ENCODE measurements around the gene SAMD4B. TPM values are rescaled to one million over a fixed set of nuclear protein-coding genes. Genes with fewer than 3 reads are reported as not detected.
"Not testable (repeated sequence)": the region's sequence is repeated elsewhere in the genome, so short reads cannot be mapped to it uniquely, and the experiment has no call there.

Gene SAMD4B
- total RNA-seq, 1 donor from 2014 or later = 100 TPM

DNA sequence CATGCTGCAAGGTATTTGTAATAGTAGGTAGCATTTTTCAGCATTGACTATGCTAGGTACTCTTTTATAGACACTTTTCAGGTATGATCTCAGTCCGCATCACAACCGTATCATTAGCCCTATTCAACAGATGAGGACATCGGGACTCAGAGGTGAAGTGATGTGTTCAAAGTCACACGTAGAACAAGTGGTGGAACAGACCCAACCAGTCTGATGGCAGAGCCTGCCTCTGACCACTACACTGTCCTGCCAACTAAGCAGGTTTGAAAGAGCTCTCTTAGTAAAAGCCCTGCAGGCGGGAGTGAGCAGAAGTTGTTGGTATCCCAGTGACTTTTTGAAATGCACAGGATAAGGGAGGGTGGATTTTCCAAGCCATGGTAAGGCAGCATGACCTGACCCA, 28.5 kb downstream of the SAMD4B start:
- DNase-seq (ENCODE audit: low read depth) = no peak

DNA sequence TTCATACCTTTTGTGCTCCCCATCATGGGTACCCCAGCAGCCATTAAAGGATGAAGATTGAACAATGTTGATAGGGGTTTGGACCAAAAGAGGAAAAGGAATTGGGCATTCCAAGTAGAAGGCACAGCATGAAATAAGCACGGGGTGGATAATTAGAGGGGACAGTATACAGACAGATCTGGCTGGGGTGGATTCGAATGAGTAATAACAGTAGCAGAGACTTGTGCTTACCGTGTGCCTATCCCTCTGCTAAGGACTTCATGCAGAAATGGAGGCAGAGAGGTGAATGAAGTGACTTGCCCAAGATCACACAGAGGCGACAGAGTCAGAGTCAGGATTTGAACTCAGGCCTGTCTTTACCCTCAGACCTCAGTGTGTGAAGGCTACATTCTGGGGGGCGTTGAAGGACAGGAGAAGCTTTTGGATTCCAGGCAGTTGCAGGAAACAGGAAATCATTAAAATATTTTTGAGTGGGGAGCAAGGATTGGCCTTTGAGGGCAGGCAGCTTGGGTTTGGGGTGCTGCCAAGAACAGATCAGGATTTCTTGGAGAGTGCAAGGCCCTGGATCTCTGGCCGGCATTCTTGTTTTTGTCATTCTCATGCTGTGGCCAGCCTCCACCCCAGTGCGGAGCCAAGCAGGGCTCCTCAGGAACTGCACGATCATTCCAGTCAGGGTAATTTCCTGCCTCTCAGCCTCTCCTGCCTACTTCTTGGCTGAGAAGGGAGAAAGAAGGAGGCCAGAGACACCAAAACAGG, 30.0 kb downstream of the SAMD4B start:
- peak; percentile 41 for DNase-seq (ENCODE audit: low read depth)

GRCh38 chr19:39372941-39373340, 30.7 kb downstream of the SAMD4B start:
- no peak for DNase-seq (ENCODE audit: low read depth)

DNA sequence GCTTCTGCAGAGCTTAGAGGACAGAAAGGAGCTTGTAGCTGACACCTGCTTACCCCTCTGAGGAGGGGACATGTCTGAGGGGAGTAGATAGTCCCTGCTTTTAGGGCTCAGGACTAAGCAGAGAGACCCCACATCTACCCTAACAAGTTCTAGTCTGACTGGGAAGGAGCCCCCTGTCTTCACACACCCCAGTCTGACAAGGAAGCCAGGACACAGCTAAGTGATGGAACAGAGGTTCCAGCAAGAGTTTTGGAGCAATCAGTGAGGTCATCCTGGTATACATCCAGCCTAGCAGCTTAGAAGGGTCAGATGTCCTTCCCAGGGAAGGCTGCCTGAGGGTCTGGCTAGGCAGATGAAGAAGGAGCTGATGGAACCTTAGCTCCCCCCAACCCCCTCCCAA, 33.7 kb downstream of the SAMD4B start:
- no peak for DNase-seq (ENCODE audit: low read depth)

DNA sequence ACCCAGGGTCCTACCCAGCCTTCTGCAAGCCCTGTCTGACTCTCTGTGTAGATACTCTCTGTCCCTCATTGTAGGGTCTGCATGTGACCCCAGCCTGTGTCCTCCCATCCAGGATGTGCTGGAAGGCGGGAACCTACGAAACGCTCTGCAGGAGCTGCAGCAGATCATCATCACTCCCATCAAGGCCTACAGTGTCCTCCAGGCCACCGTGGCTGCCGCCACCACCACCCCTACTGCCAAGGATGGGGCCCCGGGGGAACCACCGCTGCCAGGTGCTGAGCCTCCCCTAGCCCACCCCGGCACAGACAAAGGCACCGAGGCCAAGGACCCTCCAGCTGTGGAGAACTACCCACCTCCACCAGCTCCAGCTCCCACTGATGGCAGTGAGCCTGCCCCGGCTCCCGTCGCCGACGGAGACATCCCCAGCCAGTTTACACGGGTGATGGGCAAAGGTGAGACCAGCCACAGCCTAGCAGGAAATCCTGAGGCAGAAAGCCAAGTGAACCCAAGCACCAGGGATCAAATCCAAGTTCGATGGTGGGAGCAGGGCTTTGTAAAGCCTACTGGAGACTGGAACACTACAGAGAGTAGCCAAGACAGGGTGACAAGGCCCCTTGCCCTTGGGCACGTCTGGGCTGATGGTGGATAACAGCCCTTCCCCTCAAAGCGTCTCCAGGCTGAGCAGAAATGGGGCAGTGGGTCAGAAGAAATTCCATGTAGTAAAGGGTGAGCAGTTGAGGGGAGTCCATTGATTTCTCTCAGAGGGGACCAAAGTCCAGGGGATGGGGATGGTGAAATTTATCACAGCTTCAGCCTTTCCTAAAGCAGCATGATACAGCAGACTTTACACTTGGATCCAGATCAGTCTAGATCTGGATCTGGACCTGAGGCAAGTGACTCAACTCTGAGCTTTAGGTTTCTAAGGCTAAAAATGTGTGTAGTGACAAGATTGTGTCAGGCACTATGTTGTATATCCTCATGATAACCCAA, 35.4 kb downstream of the SAMD4B start:
- no peak for DNase-seq (ENCODE audit: low read depth)

- DNase-seq (ENCODE audit: low read depth) = not testable (repeated sequence)
Measured at GRCh38 chr19:39379366-39379765, 37.1 kb downstream of the SAMD4B start.

- DNase-seq (ENCODE audit: low read depth) = no peak
Measured at GRCh38 chr19:39379865-39380396, 37.7 kb downstream of the SAMD4B start.

GRCh38 chr19:39380521-39381502, 38.6 kb downstream of the SAMD4B start:
- DNase-seq (ENCODE audit: low read depth) = no peak

DNA sequence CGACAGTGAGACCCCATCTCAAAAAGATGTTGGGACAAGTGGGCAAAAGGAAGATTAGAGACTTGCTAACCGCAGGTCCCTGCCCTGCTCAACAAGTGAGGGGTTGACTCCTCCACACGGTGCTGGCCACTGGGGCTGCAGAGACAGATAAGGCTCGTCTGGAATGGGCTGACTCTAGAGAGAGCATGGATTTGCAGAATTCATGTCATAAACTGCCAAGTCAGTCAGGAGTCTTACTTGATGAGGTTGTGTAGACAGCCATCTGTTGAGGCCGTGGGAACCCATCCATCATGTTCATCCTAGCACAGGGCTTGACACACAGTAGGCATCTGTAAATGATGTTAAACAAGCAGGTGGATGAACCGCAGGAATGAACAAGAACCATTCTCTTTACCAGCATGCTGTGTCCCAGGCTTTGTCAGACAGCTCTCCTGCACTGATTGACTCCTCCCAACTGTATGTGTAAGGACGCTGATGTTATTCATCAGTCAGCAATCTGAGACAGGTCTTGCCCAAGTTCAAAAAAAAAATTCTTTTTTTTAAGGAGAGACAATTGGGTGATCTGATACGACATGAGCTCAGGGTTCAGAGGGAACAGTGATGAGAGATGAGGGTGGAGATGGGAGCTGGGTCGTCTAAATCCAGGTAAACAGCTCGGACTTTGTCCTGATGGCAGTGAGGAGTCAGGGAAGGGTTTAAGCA, 39.8 kb downstream of the SAMD4B start:
- no peak for DNase-seq (ENCODE audit: low read depth)

DNA sequence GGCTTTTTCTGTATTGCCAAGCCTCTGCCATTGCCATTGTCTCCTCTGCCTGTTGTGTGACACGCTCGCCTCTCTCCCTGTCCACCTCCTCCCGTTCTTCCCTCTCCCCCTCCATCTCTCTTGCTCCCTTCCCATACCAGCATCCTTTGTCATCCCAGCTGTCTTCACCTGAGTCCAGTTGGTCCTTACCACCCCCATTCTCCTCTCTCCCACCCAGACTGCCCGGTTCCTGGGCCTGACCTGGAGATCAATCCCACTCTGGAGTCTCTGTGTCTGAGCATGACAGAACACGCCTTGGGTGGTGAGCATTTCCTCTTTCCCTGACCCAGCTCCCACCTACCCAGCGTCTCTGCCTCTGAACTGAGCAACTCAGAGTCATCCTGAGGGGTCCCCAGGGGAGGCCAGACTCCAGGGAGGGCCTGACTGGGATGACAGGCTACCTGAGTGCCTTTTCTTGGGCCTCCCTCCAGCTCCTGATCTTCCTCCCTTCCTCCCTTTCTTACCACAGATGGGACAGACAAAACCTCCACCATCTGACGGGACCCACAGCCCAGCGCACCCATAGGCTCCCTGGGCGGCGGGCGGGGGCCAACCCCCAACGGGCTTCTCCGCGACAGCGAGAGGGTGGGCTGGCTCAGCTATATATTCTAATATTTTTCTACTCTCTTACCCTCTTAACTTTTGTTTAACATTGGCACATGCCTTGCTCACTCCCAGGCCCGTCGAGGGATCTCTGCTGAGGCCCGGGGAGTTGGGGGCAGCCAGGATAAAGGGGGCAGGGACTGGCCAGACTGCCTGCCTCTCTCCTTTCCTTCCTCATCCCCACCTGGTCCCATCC, 41.0 kb downstream of the SAMD4B start:
- DNase-seq (ENCODE audit: low read depth) = no peak

DNA sequence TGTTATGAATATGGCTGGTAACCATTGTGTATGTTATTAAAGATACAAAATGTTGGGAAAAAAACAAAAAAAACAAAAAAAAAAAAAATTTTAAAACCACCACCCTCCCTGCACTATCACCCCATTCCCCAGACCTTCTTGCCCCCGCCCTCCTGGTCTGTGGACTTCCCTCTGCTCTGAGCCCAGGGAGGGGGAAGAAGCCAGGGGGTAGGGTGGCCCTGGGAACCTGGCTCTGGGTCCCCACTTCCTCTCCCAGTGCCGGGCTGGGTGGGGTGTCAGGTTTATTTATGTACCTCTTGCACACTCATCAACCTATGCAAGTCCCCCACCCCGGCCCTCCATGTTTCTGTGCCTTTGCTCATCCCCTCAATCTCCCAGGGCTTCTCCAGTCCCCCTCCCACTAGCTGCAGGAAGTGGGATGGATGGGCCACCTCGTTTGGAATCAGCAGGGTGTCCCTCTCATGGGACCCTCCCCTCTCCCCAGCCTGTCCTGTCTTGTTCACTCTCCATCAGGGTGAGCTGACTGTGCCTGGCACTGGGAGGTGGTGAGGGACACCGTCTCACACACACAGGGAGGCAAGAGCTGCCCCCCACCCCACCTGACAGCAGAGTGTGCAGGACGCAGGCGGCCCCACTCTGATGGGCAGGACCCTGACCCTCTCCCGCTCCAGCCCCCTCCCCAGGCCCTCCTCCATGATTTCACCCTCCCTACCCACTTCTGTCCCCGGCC, 42.8 kb downstream of the SAMD4B start:
- no peak for DNase-seq (ENCODE audit: low read depth)

- no peak for DNase-seq (ENCODE audit: low read depth)
Measured at GRCh38 chr19:39385629-39386411, 43.6 kb downstream of the SAMD4B start.

GRCh38 chr19:39386557-39386956, 44.3 kb downstream of the SAMD4B start:
- DNase-seq (ENCODE audit: low read depth) = no peak

DNA sequence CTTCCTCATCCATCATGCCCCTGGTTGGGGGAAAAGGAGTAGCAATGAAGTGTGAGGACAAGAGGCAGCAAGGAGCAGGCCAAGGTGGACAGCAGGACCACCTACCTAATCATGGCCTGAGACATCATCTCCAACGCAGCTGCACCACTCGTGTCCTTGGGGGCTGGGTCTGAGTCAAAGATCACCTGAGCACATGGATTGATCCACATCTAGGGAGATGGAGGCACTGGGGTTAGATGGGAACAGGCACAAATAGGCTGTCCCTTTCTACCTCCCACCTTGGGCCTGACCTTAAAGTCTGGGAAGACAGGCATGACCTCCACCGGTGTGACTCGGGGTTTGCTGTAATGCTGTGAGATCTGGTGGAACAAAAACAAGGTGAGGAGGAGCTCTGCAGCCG, 46.4 kb downstream of the SAMD4B start:
- no peak for DNase-seq (ENCODE audit: low read depth)

- no peak for DNase-seq (ENCODE audit: low read depth)
Measured at GRCh38 chr19:39389631-39390414, 47.6 kb downstream of the SAMD4B start.

GRCh38 chr19:39390451-39390750, 48.2 kb downstream of the SAMD4B start:
- DNase-seq (ENCODE audit: low read depth) = peak; percentile 33

DNA sequence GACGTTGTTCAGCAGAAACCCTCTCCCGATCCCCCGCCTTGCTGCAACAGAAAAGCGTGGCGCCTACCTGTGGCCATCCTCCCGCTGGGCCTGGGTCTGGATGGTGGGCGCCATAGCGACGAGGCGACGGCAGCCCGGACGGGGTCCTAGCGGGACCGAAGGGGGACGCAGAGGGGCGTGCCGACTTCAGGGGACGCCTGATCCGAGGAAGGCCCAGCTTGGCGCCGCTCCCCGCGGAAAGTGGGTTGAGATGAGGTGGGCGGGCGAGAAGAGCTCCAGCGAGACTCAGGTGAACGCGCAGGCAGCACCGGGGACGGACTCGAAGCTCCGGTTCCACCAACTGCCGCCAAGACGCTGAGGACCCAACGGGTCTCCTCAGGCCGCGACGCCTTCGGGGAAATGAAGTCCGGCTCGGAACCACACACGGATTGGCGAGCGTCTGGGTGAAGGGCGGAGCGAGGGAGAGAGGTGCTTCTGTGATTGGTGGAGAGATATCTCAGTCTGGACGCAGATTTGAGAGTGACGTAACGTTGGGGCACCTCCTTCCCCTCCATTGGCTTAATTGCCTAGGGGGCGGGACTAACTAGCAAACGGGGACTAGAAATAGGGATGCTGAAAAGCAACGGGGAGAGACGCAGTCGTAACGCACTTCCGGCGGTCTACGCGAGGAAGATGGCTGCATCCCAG, 48.7 kb downstream of the SAMD4B start, which contains the start of the genes MED29 and PAF1:
Gene MED29 (plus strand): TSS at position 628 of the 687 bp plus-strand sequence. CDS start 45 bp downstream, at position 673.
Gene PAF1 (minus strand): TSS at position 356 of the 687 bp plus-strand sequence. CDS start 242 bp downstream, at position 114.
- peak; percentile 99 for DNase-seq (ENCODE audit: low read depth)

Data from renal cortical epithelial cell (primary cell).